D721Med (cell line): ENCODE results near the gene AKAP9.

Experiments
- DNase-seq: peaks from one replicate; pipeline ENCODE4 v3.0.0; 2011; ENCODE audit warnings: low spot score; ENCODE audit not compliant: insufficient read length
- FAIRE-seq: peaks from 2 replicates; lab custom pipeline; 2011; peaks lifted over from hg19 to GRCh38; lab: Jason Lieb, UNC
- CTCF ChIP-seq: IDR thresholded peaks from 2 replicates; pipeline ENCODE4 v1.5.1; 2012; ENCODE audit warnings: mild to moderate bottlenecking, control low read depth; ENCODE audit not compliant: insufficient read depth; ENCODE audit errors: missing control alignments

The AKAP9 gene

GRCh38 chr7:92058040-92058439, 117.4 kb downstream of the AKAP9 start:
- FAIRE-seq (no peak), DNase-seq (no peak)
- no peak for TF ChIP-seq CTCF

GRCh38 chr7:92058899-92059298, 118.2 kb downstream of the AKAP9 start:
- no peak for FAIRE-seq
- no peak for DNase-seq
- no peak for TF ChIP-seq CTCF

GRCh38 chr7:92061154-92061553, 120.5 kb downstream of the AKAP9 start:
- DNase-seq (no peak), FAIRE-seq (no peak)
- no peak for TF ChIP-seq CTCF

GRCh38 chr7:92064438-92065029, 123.9 kb downstream of the AKAP9 start:
- DNase-seq (no peak), FAIRE-seq (no peak)
- no peak for TF ChIP-seq CTCF

- TF ChIP-seq CTCF = no peak
- FAIRE-seq (no peak), DNase-seq (no peak)
Measured at GRCh38 chr7:92071032-92071431, 130.4 kb downstream of the AKAP9 start.

- DNase-seq (no peak), FAIRE-seq (no peak)
- TF ChIP-seq CTCF = no peak
Measured at GRCh38 chr7:92072121-92072520, 131.5 kb downstream of the AKAP9 start.

GRCh38 chr7:92072708-92073107, 132.0 kb downstream of the AKAP9 start:
- no peak for DNase-seq
- no peak for TF ChIP-seq CTCF
- no peak for FAIRE-seq
